ENCODE measurements around the gene INPP5A.
A peak's percentile ranks its signal among the peaks of the same experiment; 100 is the strongest.
"Not testable (repeated sequence)": the region's sequence is repeated elsewhere in the genome, so short reads cannot be mapped to it uniquely, and the experiment has no call there.

INPP5A gene

DNA sequence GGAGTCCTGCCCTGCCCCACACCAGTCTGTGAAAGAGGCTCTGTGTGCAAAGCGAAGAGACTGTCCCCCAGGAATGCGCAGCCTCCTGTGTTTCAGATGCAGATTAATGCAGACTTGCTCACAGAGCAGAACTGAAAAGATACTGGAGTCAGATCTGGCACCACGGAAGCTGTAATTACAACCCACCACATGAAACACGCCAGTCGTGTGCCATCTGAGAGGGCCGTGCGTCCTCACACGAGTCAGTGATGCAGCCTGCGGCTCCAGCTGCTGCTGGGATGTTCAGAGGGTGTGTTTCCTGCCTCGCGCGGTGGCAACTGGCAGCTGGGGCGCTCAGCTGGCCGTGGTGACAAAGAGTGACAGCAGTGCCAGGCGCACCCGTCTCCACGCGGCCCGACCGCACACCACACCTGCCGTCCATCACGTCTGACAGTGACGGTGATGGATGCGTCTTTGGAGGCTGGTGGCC, 198.4 kb downstream of the INPP5A start:
- DNase-seq (ENCODE audit: low read depth) = no peak
- H3K4me3 ChIP-seq (ENCODE audit: low read depth, low read length) = no peak overlapping the region

DNA sequence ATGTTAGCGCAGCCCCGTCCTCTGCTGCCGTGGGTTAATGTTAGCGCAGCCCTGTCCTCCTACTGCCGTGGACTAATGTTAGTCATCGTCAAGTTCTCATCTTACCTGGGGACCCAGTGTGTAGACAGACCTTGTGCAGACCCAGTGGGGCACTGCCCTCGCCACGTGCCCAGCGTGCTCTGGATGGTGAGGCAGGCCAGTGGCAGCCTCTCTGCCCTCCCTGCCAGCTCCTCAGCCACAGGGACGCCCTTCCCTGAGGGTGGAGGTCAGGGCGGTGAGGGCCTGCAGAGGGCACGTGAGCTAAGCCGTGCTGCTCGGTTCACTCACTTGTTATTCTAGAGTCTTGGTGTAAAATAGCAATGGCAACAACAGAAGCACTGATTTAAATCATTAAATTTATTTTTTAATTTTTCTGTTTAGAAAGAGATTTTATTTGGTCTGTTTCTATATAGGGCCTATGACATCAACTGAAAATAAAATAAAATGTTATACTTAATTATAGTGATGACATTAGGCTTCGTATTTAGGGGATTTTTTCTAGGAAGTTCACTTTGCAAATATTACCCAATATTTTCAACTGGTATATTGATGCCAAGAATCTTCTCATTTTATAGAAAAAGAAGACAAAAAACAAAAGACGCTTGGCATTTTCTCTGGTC, 199.9 kb downstream of the INPP5A start:
- H3K4me3 ChIP-seq (ENCODE audit: low read depth, low read length) = no peak overlapping the region
- DNase-seq (ENCODE audit: low read depth) = no peak

DNA sequence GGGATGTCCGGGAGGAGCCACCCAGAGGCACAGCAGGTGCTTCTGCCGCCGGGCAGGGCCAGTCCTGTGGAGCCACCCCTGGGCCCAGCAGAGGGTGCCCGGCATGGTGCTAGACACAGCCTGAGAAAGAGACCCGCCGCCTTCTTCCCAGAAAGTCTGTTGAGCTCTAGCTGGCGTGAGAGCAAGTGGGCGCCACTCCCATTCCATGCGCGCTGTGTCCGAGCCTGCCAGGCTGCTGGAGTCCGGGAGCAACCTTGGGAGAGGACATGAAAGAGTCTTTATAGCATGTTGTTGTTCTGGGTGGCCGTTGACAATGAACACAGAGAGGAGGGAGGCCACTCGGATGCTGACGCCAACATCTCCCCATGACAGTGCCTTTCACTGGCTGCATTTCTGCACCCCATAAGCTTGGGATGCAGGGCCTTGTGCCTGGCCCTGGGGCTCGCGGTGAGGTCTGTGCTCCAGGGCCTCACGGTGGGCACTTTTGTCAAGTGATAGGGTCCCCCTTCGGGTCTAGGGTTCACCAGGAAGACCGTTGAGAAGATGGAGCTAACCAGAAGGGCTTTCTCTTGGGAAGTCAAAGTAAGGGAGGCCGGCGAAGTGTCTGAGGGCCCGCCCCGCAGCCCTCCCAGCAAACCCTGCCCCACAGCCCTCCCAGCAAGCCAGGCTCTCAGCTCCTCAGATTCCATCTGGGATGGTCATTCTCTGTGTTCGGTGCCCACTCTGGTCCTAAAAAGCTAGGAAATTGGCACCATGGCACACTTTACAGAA, 201.1 kb downstream of the INPP5A start:
- DNase-seq (ENCODE audit: low read depth) = no peak
- H3K4me3 ChIP-seq (ENCODE audit: low read depth, low read length) = no peak overlapping the region

- DNase-seq (ENCODE audit: low read depth) = no peak
- no peak overlapping the region for H3K4me3 ChIP-seq (ENCODE audit: low read depth, low read length)
Observed at GRCh38 chr10:132739225-132739613, 201.6 kb downstream of the INPP5A start.

- no peak overlapping the region for H3K4me3 ChIP-seq (ENCODE audit: low read depth, low read length)
Observed at GRCh38 chr10:132740588-132740987, 203.0 kb downstream of the INPP5A start.

GRCh38 chr10:132742167-132742836, 204.7 kb downstream of the INPP5A start:
- H3K4me3 ChIP-seq (ENCODE audit: low read depth, low read length) = no peak overlapping the region
- no peak for DNase-seq (ENCODE audit: low read depth)

More at GRCh38 chr10:132740588-132740987, 203.0 kb downstream of the INPP5A start:
- DNase-seq (ENCODE audit: low read depth) = no peak

- no peak for DNase-seq (ENCODE audit: low read depth)
- H3K4me3 ChIP-seq (ENCODE audit: low read depth, low read length) = no peak overlapping the region
Observed at GRCh38 chr10:132742837-132743194, 205.2 kb downstream of the INPP5A start.

GRCh38 chr10:132743196-132743924, 205.8 kb downstream of the INPP5A start:
- peak; percentile 32 for DNase-seq (ENCODE audit: low read depth)
- not testable (repeated sequence) for H3K4me3 ChIP-seq (ENCODE audit: low read depth, low read length)

DNA sequence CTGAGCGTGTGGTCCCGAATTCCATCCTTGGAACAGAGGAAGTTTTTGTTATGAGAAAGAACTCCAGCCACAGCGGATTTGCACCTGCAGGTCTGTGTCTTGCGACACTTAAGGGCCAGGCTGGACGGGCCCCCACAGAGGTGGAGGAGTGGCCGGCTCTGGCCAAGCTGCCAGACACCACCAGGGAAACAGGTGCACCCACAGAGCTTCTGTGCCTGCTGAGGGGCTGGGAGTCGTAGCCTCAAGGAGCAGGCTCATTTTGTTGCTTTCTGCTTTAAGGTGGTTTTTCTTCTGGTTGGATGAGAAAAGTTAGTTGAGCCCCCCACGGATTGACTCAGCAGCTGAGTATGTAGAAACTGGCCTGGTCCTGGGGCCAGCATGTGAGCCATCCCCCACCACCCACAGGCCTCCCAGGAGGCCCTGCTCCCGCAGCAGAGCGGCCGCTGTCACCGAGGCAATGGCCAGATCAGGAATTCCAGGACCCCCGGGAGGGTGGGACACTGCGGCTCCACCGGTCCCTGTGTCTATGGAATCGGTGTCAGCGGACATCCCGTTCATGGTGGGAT, 206.4 kb downstream of the INPP5A start:
- peak; percentile 17 for DNase-seq (ENCODE audit: low read depth)
- no peak overlapping the region for H3K4me3 ChIP-seq (ENCODE audit: low read depth, low read length)

GRCh38 chr10:132744839-132745238, 207.3 kb downstream of the INPP5A start:
- no peak overlapping the region for H3K4me3 ChIP-seq (ENCODE audit: low read depth, low read length)
- no peak for DNase-seq (ENCODE audit: low read depth)

DNA sequence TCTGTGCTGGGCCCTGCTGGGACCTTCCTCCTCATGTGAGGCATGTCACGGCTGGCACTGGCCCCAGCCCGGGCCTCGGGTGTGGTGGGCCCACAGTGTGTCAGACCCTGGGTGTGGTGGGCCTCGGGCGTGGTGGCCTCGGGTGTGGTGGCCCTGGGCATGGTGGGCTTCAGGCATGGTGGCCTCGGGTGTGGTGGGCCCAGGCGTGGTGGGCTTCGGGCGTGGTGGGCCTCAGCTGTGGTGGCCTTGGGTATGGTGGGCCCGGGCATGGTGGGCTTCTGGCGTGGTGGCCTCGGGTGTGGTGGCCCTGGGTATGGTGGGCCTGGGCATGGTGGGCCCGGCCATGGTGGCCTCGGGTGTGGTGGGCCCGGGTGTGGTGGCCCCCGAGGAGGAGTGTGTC, 207.9 kb downstream of the INPP5A start:
- DNase-seq (ENCODE audit: low read depth) = no peak
- no peak overlapping the region for H3K4me3 ChIP-seq (ENCODE audit: low read depth, low read length)

GRCh38 chr10:132745971-132746370, 208.4 kb downstream of the INPP5A start:
- no peak overlapping the region for H3K4me3 ChIP-seq (ENCODE audit: low read depth, low read length)
- DNase-seq (ENCODE audit: low read depth) = no peak

DNA sequence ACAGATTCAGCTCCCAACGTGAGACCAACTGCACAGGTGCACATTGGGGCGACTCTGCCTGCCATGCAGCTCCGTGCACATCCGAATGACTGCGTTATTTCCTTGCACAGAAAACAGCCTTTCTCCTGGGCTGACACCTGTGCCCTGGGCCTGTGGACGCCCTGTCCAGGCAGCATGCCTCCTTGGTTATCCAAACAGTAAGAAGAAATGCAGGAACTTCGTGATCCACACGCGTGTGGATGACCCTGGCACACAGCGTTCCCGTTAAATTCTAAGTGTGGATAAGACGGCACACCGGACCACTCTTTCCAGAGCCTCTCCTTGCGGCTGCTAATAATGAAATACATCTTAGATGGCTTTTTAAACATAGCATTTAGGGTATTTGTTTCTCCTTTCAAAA, 208.8 kb downstream of the INPP5A start:
- no peak for DNase-seq (ENCODE audit: low read depth)
- no peak overlapping the region for H3K4me3 ChIP-seq (ENCODE audit: low read depth, low read length)

- DNase-seq (ENCODE audit: low read depth) = no peak
- no peak overlapping the region for H3K4me3 ChIP-seq (ENCODE audit: low read depth, low read length)
Observed at GRCh38 chr10:132746801-132747625, 209.4 kb downstream of the INPP5A start.

DNA sequence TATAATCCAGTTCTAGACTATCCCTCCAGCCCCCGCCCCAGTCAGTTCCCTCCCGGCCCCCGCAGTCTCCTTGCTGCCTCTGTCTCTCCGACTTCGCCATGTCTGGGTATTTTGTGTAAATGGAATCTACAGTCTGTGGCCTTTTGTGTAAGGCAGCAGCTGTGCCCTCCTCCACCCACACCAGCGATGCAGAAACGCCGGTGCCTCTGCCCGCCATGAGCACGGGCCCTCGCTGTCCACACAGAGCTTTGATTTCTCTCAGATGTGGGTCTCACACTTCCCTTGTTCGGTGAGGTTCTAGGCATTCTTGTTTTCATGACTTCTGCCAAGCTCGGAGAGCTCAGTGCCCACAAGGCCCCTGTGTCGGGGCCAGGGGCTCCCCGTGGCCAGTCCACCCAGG, 210.5 kb downstream of the INPP5A start:
- no peak overlapping the region for H3K4me3 ChIP-seq (ENCODE audit: low read depth, low read length)
- DNase-seq (ENCODE audit: low read depth) = no peak

DNA sequence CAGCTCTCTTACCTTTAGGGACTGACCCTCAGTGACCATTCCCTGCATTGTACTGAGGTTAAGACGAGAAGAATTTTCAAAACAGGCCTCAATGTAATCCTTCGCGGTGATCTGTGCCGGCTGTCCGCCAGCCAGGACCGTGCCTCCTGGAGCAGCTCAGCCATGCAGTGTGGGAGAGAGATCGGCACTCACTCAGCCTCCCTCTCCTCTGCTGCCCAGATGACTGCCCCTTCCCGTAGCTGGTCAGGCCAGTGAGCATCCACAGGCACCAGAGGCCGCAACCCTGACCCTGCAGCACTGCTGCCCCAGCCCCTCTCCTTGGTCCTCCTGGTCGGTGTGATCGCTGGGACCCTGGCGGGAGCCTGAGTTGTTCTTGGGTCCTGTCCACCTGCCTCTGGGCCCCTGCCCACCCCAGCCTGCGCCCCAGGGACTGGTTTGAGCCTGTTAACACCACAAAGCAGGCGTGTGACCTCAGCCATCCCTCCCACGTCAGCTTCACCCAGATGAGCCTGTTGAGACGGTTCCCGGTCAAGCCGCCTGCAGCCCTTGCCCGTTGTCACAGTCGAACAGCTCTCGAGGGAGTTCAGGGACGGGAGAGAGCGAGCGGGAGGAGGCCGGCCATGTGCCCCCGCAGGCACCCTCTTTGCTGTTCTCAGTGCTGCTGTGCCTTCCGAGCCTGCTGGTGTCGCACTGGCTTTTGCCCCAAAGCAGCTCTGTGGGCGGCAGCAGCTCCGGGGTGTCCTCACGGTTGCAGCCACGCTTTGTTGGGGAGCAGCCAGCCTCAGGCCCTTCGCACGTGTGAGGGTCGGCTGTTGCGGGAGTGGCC, 211.2 kb downstream of the INPP5A start:
- no peak overlapping the region for H3K4me3 ChIP-seq (ENCODE audit: low read depth, low read length)

DNA sequence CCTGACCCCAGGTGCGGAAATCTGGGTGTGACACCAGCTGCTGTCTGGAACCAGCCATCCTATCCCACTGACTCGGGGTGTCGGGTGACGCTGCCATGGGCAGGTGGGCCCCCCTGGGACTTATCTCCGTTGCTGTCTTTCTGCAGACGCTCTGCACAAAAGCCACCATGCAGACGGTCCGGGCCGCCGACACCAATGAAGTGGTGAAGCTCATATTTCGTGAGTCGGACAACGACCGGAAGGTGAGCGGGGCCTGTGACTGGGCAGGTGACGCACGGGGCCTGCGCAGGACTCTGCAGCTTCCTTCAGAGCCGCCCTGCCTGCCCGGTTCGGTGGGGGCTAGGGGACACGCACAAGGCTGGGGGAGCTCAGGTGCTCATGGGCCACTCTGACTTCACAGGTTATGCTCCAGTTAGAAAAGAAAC, 211.8 kb downstream of the INPP5A start:
- H3K4me3 ChIP-seq (ENCODE audit: low read depth, low read length) = no peak overlapping the region
- no peak for DNase-seq (ENCODE audit: low read depth)

More for the DNA sequence above, 211.2 kb downstream of the INPP5A start:
- no peak for DNase-seq (ENCODE audit: low read depth)

GRCh38 chr10:132750936-132751335, 213.3 kb downstream of the INPP5A start:
- no peak for DNase-seq (ENCODE audit: low read depth)
- no peak overlapping the region for H3K4me3 ChIP-seq (ENCODE audit: low read depth, low read length)

Measured in skeletal muscle cell (primary cell).